ENCODE measurements around the gene PTPRN2.

The PTPRN2 gene

GRCh38 chr7:157540606-157541294 is 1046.9 kb downstream of the PTPRN2 start:
- Histone ChIP-seq H3K9me3 (replicated peaks in 1 of 2; ENCODE audit: control insufficient read depth in 2 of 2, insufficient read depth in 1 of 2, low read depth in 1 of 2, low read length in 2 of 2) (peaks cover 0 to 11% of the 10 kb centered on the region in 2 donors), H3K4me2 (ENCODE audit: insufficient read depth, low read length, poor library complexity, severe bottlenecking) (no peak overlapping the region), H4K8ac (ENCODE audit: low read depth, low read length) (no peak overlapping the region), H3K79me1 (ENCODE audit: low read depth, low read length) (peaks cover 10% of the 10 kb centered on the region), H3K27ac (replicated peaks; ENCODE audit: low read length) (no peak overlapping the region), H2AK5ac (ENCODE audit: low read depth, low read length) (peak overlapping the region; percentile 28), H2AFZ (ENCODE audit: low read length) (no peak overlapping the region), H2BK12ac (ENCODE audit: low read length) (peak overlapping the region; percentile 46), H4K91ac (ENCODE audit: low read depth, low read length, poor library complexity) (no peak overlapping the region), H3K4ac (ENCODE audit: low read length) (no peak overlapping the region), H3K27me3 (ENCODE audit: control insufficient read depth in 3 of 3, insufficient read depth in 3 of 3, low read depth in 1 of 3, low read length in 3 of 3) (no peaks in the 10 kb centered on the region), H2BK120ac (ENCODE audit: low read depth, low read length) (no peak overlapping the region), H3K36me3 (replicated peaks in 1 of 2; ENCODE audit: control insufficient read depth in 2 of 2, insufficient read depth in 2 of 2, low read length in 2 of 2) (peaks cover 21 to 76% of the 10 kb centered on the region in 2 donors), H3K23ac (ENCODE audit: low read depth, low read length, poor library complexity) (peak overlapping the region; percentile 80), H2BK5ac (ENCODE audit: low read length) (no peak overlapping the region), H3K14ac (ENCODE audit: low read length) (no peak overlapping the region), H2BK15ac (ENCODE audit: low read length) (no peak overlapping the region), H3K4me3 (ENCODE audit: low read length in 2 of 2) (no peak overlapping the region), H3K9ac (ENCODE audit: low read depth, low read length, poor library complexity) (no peak overlapping the region), H3K4me1 (ENCODE audit: control insufficient read depth in 2 of 2, insufficient read depth in 1 of 2, low read depth in 1 of 2, low read length in 2 of 2) (peaks cover 0 to 13% of the 10 kb centered on the region in 2 donors), H3K18ac (ENCODE audit: low read length) (no peak overlapping the region)
- no CpG with 5 or more reads among the region's 32 CpGs for WGBS, 2 donors (ENCODE audit: extremely low coverage in 2 of 2, insufficient read length in 2 of 2, insufficient replicate concordance in 1 of 2)
- no peak for DNase-seq (ENCODE audit: low spot score)

- Histone ChIP-seq H4K91ac (ENCODE audit: low read depth, low read length, poor library complexity) (no peak overlapping the region), H3K18ac (ENCODE audit: low read length) (peak overlapping the region; percentile 45), H2BK120ac (ENCODE audit: low read depth, low read length) (no peak overlapping the region), H2BK12ac (ENCODE audit: low read length) (no peak overlapping the region), H3K4me1 (ENCODE audit: control insufficient read depth in 2 of 2, insufficient read depth in 1 of 2, low read depth in 1 of 2, low read length in 2 of 2) (peaks cover 0 to 11% of the 10 kb centered on the region in 2 donors), H3K36me3 (replicated peaks in 1 of 2; ENCODE audit: control insufficient read depth in 2 of 2, insufficient read depth in 2 of 2, low read length in 2 of 2) (peaks cover 17 to 69% of the 10 kb centered on the region in 2 donors), H3K27me3 (ENCODE audit: control insufficient read depth in 3 of 3, insufficient read depth in 3 of 3, low read depth in 1 of 3, low read length in 3 of 3) (no peaks in the 10 kb centered on the region), H2AFZ (ENCODE audit: low read length) (no peak overlapping the region), H3K27ac (replicated peaks; ENCODE audit: low read length) (no peak overlapping the region), H3K4me2 (ENCODE audit: insufficient read depth, low read length, poor library complexity, severe bottlenecking) (no peak overlapping the region), H3K23ac (ENCODE audit: low read depth, low read length, poor library complexity) (no peak overlapping the region), H3K4ac (ENCODE audit: low read length) (no peak overlapping the region), H3K4me3 (ENCODE audit: low read length in 2 of 2) (no peak overlapping the region), H3K79me1 (ENCODE audit: low read depth, low read length) (peaks cover 7% of the 10 kb centered on the region), H2AK5ac (ENCODE audit: low read depth, low read length) (no peak overlapping the region), H2BK5ac (ENCODE audit: low read length) (no peak overlapping the region), H3K14ac (ENCODE audit: low read length) (no peak overlapping the region), H2BK15ac (ENCODE audit: low read length) (no peak overlapping the region), H4K8ac (ENCODE audit: low read depth, low read length) (no peak overlapping the region), H3K9me3 (replicated peaks in 1 of 2; ENCODE audit: control insufficient read depth in 2 of 2, insufficient read depth in 1 of 2, low read depth in 1 of 2, low read length in 2 of 2) (peaks cover 0 to 7% of the 10 kb centered on the region in 2 donors), H3K9ac (ENCODE audit: low read depth, low read length, poor library complexity) (no peak overlapping the region)
- no CpG with 5 or more reads among the region's 18 CpGs for WGBS, 2 donors (ENCODE audit: extremely low coverage in 2 of 2, insufficient read length in 2 of 2, insufficient replicate concordance in 1 of 2)
- no peak for DNase-seq (ENCODE audit: low spot score)
These were observed 1047.6 kb downstream of the PTPRN2 start for GRCh38 chr7:157540020-157540419.

DNA sequence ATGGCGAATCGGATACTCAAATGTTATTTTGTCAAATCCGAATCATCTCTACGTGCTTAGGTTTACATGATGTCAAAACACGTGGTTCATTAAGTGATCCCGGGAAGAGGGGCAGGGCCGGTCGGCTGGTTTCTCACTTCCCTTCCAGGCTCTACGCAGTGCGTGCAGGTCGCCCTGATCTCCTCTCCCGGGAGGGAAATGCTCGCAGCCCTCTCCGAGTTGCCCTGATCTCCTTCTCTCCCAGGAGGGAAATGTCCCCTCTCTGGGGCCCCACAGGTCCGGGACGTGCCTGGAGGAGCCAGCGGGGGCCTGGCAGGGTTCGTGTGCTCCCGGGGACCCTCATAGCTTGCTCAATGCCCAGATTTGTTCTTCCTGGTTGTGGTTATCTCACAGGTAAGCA is 1048.1 kb downstream of the PTPRN2 start:
- no peak overlapping the region for H2AK5ac ChIP-seq (ENCODE audit: low read depth, low read length)
- DNase-seq (ENCODE audit: low spot score), result no peak
- H3K4me2 ChIP-seq (ENCODE audit: insufficient read depth, low read length, poor library complexity, severe bottlenecking), result no peak overlapping the region
- peaks cover 0 to 8% of the 10 kb centered on the region in 2 donors for H3K4me1 ChIP-seq (ENCODE audit: control insufficient read depth in 2 of 2, insufficient read depth in 1 of 2, low read depth in 1 of 2, low read length in 2 of 2)
- H3K27ac ChIP-seq (replicated peaks; ENCODE audit: low read length), result no peak overlapping the region
- peaks cover 2% of the 10 kb centered on the region for H3K79me1 ChIP-seq (ENCODE audit: low read depth, low read length)
- H3K18ac ChIP-seq (ENCODE audit: low read length), result no peak overlapping the region
- H3K36me3 ChIP-seq (replicated peaks in 1 of 2; ENCODE audit: control insufficient read depth in 2 of 2, insufficient read depth in 2 of 2, low read length in 2 of 2), result peaks cover 12 to 64% of the 10 kb centered on the region in 2 donors
- peaks cover 0 to 2% of the 10 kb centered on the region in 2 donors for H3K9me3 ChIP-seq (replicated peaks in 1 of 2; ENCODE audit: control insufficient read depth in 2 of 2, insufficient read depth in 1 of 2, low read depth in 1 of 2, low read length in 2 of 2)
- no peak overlapping the region for H2BK5ac ChIP-seq (ENCODE audit: low read length)
- H3K9ac ChIP-seq (ENCODE audit: low read depth, low read length, poor library complexity), result no peak overlapping the region
- H2BK15ac ChIP-seq (ENCODE audit: low read length), result no peak overlapping the region
- no peak overlapping the region for H2AFZ ChIP-seq (ENCODE audit: low read length)
- no peak overlapping the region for H4K8ac ChIP-seq (ENCODE audit: low read depth, low read length)
- WGBS, 2 donors (ENCODE audit: extremely low coverage in 2 of 2, insufficient read length in 2 of 2, insufficient replicate concordance in 1 of 2), result no CpG with 5 or more reads among the region's 19 CpGs
- H3K23ac ChIP-seq (ENCODE audit: low read depth, low read length, poor library complexity), result no peak overlapping the region
- H3K14ac ChIP-seq (ENCODE audit: low read length), result no peak overlapping the region
- no peaks in the 10 kb centered on the region for H3K27me3 ChIP-seq (ENCODE audit: control insufficient read depth in 3 of 3, insufficient read depth in 3 of 3, low read depth in 1 of 3, low read length in 3 of 3)
- no peak overlapping the region for H2BK120ac ChIP-seq (ENCODE audit: low read depth, low read length)
- no peak overlapping the region for H4K91ac ChIP-seq (ENCODE audit: low read depth, low read length, poor library complexity)
- no peak overlapping the region for H3K4ac ChIP-seq (ENCODE audit: low read length)
- no peak overlapping the region for H2BK12ac ChIP-seq (ENCODE audit: low read length)
- no peak overlapping the region for H3K4me3 ChIP-seq (ENCODE audit: low read length in 2 of 2)

GRCh38 chr7:157538735-157539134 is 1048.9 kb downstream of the PTPRN2 start:
- no peak for DNase-seq (ENCODE audit: low spot score)
- H2BK12ac ChIP-seq (ENCODE audit: low read length), result no peak overlapping the region
- H3K79me1 ChIP-seq (ENCODE audit: low read depth, low read length), result peaks cover 2% of the 10 kb centered on the region
- no peak overlapping the region for H4K8ac ChIP-seq (ENCODE audit: low read depth, low read length)
- H3K36me3 ChIP-seq (replicated peaks in 1 of 2; ENCODE audit: control insufficient read depth in 2 of 2, insufficient read depth in 2 of 2, low read length in 2 of 2), result peaks cover 8 to 56% of the 10 kb centered on the region in 2 donors
- H4K91ac ChIP-seq (ENCODE audit: low read depth, low read length, poor library complexity), result no peak overlapping the region
- no peak overlapping the region for H3K9ac ChIP-seq (ENCODE audit: low read depth, low read length, poor library complexity)
- no peak overlapping the region for H2BK5ac ChIP-seq (ENCODE audit: low read length)
- no peak overlapping the region for H3K4me3 ChIP-seq (ENCODE audit: low read length in 2 of 2)
- peaks cover 0 to 8% of the 10 kb centered on the region in 2 donors for H3K4me1 ChIP-seq (ENCODE audit: control insufficient read depth in 2 of 2, insufficient read depth in 1 of 2, low read depth in 1 of 2, low read length in 2 of 2)
- no peak overlapping the region for H3K23ac ChIP-seq (ENCODE audit: low read depth, low read length, poor library complexity)
- H3K4ac ChIP-seq (ENCODE audit: low read length), result no peak overlapping the region
- H3K18ac ChIP-seq (ENCODE audit: low read length), result peak overlapping the region; percentile 55
- H3K27ac ChIP-seq (replicated peaks; ENCODE audit: low read length), result no peak overlapping the region
- no CpG with 5 or more reads among the region's 10 CpGs for WGBS, 2 donors (ENCODE audit: extremely low coverage in 2 of 2, insufficient read length in 2 of 2, insufficient replicate concordance in 1 of 2)
- H3K14ac ChIP-seq (ENCODE audit: low read length), result no peak overlapping the region
- no peak overlapping the region for H2AK5ac ChIP-seq (ENCODE audit: low read depth, low read length)
- H2AFZ ChIP-seq (ENCODE audit: low read length), result no peak overlapping the region
- H3K9me3 ChIP-seq (replicated peaks in 1 of 2; ENCODE audit: control insufficient read depth in 2 of 2, insufficient read depth in 1 of 2, low read depth in 1 of 2, low read length in 2 of 2), result peaks cover 2% of the 10 kb centered on the region in 2 donors
- H2BK15ac ChIP-seq (ENCODE audit: low read length), result no peak overlapping the region
- no peaks in the 10 kb centered on the region for H3K27me3 ChIP-seq (ENCODE audit: control insufficient read depth in 3 of 3, insufficient read depth in 3 of 3, low read depth in 1 of 3, low read length in 3 of 3)
- no peak overlapping the region for H2BK120ac ChIP-seq (ENCODE audit: low read depth, low read length)
- no peak overlapping the region for H3K4me2 ChIP-seq (ENCODE audit: insufficient read depth, low read length, poor library complexity, severe bottlenecking)
